Fibroblast of the aortic adventitia (primary cell): ENCODE measurements around the gene ASIC4. TPM values are rescaled to one million over a fixed set of nuclear protein-coding genes. Genes with fewer than 3 reads are reported as not detected.

Experiments used
- DNase-seq: peaks from one replicate; pipeline ENCODE4 v3.0.0-alpha.2; 2010; ENCODE audit warnings: low read depth
- H3K4me3 ChIP-seq: 2 replicates; pipeline ENCODE4 v1.5.1; 2011; ENCODE audit warnings: low read depth, mild to moderate bottlenecking, control low read depth, low read length, moderate library complexity
- total RNA-seq: library from RNA; depleted of rRNA; stranded (reverse); fragments of >200 nt; gene quantifications from 2 replicates; pipeline ENCODE4 v1.2.3, GENCODE V29; 2012; ENCODE audit warnings: low replicate concordance
- TF ChIP-seq, protein P1 (sequence below): IDR thresholded peaks from 2 replicates; pipeline ENCODE4 v1.5.1; 2011; ENCODE audit warnings: mild to moderate bottlenecking, low read length, control low read depth, inconsistent platforms; ENCODE audit not compliant: insufficient read depth

The ASIC4 gene
- total RNA-seq, 1 donor: not detected

GRCh38 chr2:219488149-219488843 lies 26.0 kb upstream of the ASIC4 start:
- no peak for DNase-seq
- TF ChIP-seq, protein P1, sequence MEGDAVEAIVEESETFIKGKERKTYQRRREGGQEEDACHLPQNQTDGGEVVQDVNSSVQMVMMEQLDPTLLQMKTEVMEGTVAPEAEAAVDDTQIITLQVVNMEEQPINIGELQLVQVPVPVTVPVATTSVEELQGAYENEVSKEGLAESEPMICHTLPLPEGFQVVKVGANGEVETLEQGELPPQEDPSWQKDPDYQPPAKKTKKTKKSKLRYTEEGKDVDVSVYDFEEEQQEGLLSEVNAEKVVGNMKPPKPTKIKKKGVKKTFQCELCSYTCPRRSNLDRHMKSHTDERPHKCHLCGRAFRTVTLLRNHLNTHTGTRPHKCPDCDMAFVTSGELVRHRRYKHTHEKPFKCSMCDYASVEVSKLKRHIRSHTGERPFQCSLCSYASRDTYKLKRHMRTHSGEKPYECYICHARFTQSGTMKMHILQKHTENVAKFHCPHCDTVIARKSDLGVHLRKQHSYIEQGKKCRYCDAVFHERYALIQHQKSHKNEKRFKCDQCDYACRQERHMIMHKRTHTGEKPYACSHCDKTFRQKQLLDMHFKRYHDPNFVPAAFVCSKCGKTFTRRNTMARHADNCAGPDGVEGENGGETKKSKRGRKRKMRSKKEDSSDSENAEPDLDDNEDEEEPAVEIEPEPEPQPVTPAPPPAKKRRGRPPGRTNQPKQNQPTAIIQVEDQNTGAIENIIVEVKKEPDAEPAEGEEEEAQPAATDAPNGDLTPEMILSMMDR: no peak
- H3K4me3 ChIP-seq: no peak overlapping the region

DNA sequence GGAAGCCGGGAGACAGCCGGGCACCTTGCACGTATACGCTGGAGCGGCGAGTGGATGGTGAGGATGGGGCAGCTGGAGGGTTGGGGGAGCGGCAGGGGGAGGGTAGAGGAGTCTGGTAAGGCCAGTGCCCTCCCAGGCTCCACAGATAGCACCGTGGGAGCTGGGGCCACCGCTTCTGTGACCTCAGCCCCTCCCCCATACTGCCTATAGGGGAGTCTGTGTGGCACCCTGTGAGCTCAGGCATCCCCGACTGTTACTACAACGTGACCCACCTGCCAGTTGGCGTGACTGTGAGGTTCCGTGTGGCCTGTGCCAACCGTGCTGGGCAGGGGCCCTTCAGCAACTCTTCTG lies 25.5 kb upstream of the ASIC4 start:
- no peak for DNase-seq
- H3K4me3 ChIP-seq: no peak overlapping the region
- TF ChIP-seq, protein P1: no peak

DNA sequence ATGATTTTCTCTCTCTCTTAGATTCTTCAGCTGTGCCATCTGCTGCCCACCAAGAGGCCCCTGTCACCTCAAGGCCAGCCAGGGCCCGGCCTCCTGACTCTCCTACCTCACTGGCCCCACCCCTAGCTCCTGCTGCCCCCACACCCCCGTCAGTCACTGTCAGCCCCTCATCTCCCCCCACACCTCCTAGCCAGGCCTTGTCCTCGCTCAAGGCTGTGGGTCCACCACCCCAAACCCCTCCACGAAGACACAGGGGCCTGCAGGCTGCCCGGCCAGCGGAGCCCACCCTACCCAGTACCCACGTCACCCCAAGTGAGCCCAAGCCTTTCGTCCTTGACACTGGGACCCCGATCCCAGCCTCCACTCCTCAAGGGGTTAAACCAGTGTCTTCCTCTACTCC lies 25.0 kb upstream of the ASIC4 start:
- no peak for DNase-seq
- TF ChIP-seq, protein P1: no peak

DNA sequence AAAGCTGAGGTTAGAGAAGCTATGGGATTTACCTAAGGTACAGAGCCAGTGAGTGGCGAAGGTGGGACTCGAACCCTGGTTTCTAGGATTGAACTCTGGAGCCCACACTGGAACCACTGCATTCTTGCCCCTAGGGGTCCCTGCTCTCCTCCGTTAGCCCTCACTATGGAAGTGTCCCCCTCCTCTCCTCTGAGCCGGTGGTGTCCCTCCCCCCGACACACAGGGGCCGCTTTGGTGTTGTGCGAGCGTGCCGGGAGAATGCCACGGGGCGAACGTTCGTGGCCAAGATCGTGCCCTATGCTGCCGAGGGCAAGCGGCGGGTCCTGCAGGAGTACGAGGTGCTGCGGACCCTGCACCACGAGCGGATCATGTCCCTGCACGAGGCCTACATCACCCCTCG lies 24.1 kb upstream of the ASIC4 start:
- no peak for DNase-seq
- TF ChIP-seq, protein P1: peak; percentile 4
- H3K4me3 ChIP-seq: no peak overlapping the region

More for the DNA sequence above, 25.0 kb upstream of the ASIC4 start:
- no peak overlapping the region for H3K4me3 ChIP-seq

DNA sequence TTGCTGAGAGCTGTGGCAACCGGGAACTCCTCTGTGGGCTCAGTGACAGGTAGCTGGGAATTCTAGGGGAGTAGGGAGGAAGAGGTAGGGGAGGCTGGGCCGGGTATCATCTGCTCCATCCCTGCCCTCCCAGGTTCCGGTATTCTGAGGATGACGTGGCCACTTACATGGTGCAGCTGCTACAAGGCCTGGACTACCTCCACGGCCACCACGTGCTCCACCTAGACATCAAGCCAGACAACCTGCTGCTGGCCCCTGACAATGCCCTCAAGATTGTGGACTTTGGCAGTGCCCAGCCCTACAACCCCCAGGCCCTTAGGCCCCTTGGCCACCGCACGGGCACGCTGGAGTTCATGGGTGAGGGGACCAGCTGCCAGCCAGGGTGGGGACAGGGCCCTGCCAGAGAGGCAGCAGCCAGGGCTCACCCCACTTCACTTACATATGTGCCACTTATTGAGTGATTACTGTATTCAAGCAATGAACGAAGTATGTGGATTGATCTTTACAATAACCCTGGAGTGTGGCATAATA lies 23.6 kb upstream of the ASIC4 start:
- TF ChIP-seq, protein P1: no peak
- DNase-seq: no peak
- H3K4me3 ChIP-seq: no peak overlapping the region

GRCh38 chr2:219491278-219491963 lies 22.9 kb upstream of the ASIC4 start:
- H3K4me3 ChIP-seq: no peak overlapping the region
- no peak for DNase-seq
- TF ChIP-seq, protein P1: no peak
